ENCODE results near the gene PPP2R5D.

The PPP2R5D gene

DNA sequence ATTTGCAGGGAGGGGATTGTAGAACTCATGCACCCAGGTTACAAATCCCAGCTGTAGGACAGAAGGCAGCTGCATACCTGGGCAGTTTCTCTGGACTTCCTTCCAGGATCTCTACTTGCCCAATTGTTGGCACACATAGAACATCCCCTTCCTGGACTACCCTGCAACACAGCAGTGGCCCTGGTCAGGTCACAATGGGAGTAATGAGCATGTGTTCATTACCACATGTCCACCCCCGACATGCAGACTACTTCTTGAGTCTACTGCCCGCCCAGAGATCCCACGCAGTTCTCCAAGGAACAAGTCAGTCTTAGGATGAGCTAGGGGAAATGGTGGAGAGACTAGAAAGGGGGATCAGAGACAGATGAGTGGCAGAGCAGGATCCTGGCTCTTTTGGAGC, 10.4 kb upstream of the PPP2R5D start:
- Histone ChIP-seq H3K9ac (ENCODE audit: low read length) (no peak overlapping the region), H3K79me2 (ENCODE audit: insufficient read depth, low read length) (peaks cover 4% of the 10 kb centered on the region; the same call in 1 of the 2 replicates), H4K20me1 (ENCODE audit: insufficient read depth, low read length) (no peaks in the 10 kb centered on the region), H2AFZ (ENCODE audit: low read length) (no peak overlapping the region), H3K9me2 (ENCODE audit: low read depth, low read length) (no peaks in the 10 kb centered on the region), H3K4me1 (ENCODE audit: insufficient read depth, low read length, severe bottlenecking) (peaks cover 25% of the 10 kb centered on the region), H3K36me3 (ENCODE audit: insufficient read depth, low read length) (peaks cover 27% of the 10 kb centered on the region), H3K4me3 (ENCODE audit: low read depth, low read length, poor library complexity, severe bottlenecking) (no peak overlapping the region), H3F3A (ENCODE audit: insufficient read depth, low read length) (no peaks in the 10 kb centered on the region), H3K27ac (ENCODE audit: low read depth, low read length, poor library complexity, severe bottlenecking) (peak overlapping the region; percentile 21), H3K4me2 (ENCODE audit: low read length) (no peak overlapping the region), H3K9me3 (ENCODE audit: low read length) (no peaks in the 10 kb centered on the region), H3K27me3 (ENCODE audit: insufficient read depth, low read length) (no peaks in the 10 kb centered on the region)
- TF ChIP-seq CTCF (IDR thresholded peaks at IDR 0.05; ENCODE audit: low read length): no peak
- no peak for TF ChIP-seq EZH2 (IDR thresholded peaks at IDR 0.05; ENCODE audit: borderline replicate concordance, low read length)

- H3K9me3 ChIP-seq (ENCODE audit: low read length): no peaks in the 10 kb centered on the region
- H3K79me2 ChIP-seq (ENCODE audit: insufficient read depth, low read length): peaks cover 4% of the 10 kb centered on the region; the same call in 1 of the 2 replicates
- no peaks in the 10 kb centered on the region for H3K9me2 ChIP-seq (ENCODE audit: low read depth, low read length)
- H2AFZ ChIP-seq (ENCODE audit: low read length): no peak overlapping the region
- H3K36me3 ChIP-seq (ENCODE audit: insufficient read depth, low read length): peaks cover 27% of the 10 kb centered on the region
- no peak overlapping the region; the same call in 1 of the 2 replicates for H3K4me2 ChIP-seq (ENCODE audit: low read length)
- no peak overlapping the region for H3K4me3 ChIP-seq (ENCODE audit: low read depth, low read length, poor library complexity, severe bottlenecking)
- H3K9ac ChIP-seq (ENCODE audit: low read length): no peak overlapping the region
- peaks cover 33% of the 10 kb centered on the region for H3K4me1 ChIP-seq (ENCODE audit: insufficient read depth, low read length, severe bottlenecking)
- no peaks in the 10 kb centered on the region for H3F3A ChIP-seq (ENCODE audit: insufficient read depth, low read length)
- no peaks in the 10 kb centered on the region for H4K20me1 ChIP-seq (ENCODE audit: insufficient read depth, low read length)
- H3K27me3 ChIP-seq (ENCODE audit: insufficient read depth, low read length): no peaks in the 10 kb centered on the region
- H3K27ac ChIP-seq (ENCODE audit: low read depth, low read length, poor library complexity, severe bottlenecking): peak overlapping the region; percentile 26
- TF ChIP-seq CTCF (IDR thresholded peaks at IDR 0.05; ENCODE audit: low read length) (no peak), EZH2 (IDR thresholded peaks at IDR 0.05; ENCODE audit: borderline replicate concordance, low read length) (no peak)
Observed at GRCh38 chr6:42974919-42975505, 9.4 kb upstream of the PPP2R5D start.

GRCh38 chr6:42978487-42978838, 5.9 kb upstream of the PPP2R5D start:
- H3K9me3 ChIP-seq (ENCODE audit: low read length): no peaks in the 10 kb centered on the region
- H3K9me2 ChIP-seq (ENCODE audit: low read depth, low read length): no peaks in the 10 kb centered on the region
- peak overlapping the region; percentile 87 for H3K9ac ChIP-seq (ENCODE audit: low read length)
- peaks cover 4% of the 10 kb centered on the region; the same call in 1 of the 2 replicates for H3K79me2 ChIP-seq (ENCODE audit: insufficient read depth, low read length)
- H3F3A ChIP-seq (ENCODE audit: insufficient read depth, low read length): peaks cover 4% of the 10 kb centered on the region; the same call in 1 of the 2 replicates
- peak overlapping the region; percentile 97 for H3K4me2 ChIP-seq (ENCODE audit: low read length)
- H3K36me3 ChIP-seq (ENCODE audit: insufficient read depth, low read length): peaks cover 26% of the 10 kb centered on the region
- no peak for TF ChIP-seq EZH2 (IDR thresholded peaks at IDR 0.05; ENCODE audit: borderline replicate concordance, low read length)
- TF ChIP-seq CTCF (IDR thresholded peaks at IDR 0.05; ENCODE audit: low read length): no peak
- H3K4me1 ChIP-seq (ENCODE audit: insufficient read depth, low read length, severe bottlenecking): peaks cover 35% of the 10 kb centered on the region
- no peaks in the 10 kb centered on the region for H3K27me3 ChIP-seq (ENCODE audit: insufficient read depth, low read length)
- H3K27ac ChIP-seq (ENCODE audit: low read depth, low read length, poor library complexity, severe bottlenecking): peak overlapping the region; percentile 70
- no peaks in the 10 kb centered on the region for H4K20me1 ChIP-seq (ENCODE audit: insufficient read depth, low read length)
- H3K4me3 ChIP-seq (ENCODE audit: low read depth, low read length, poor library complexity, severe bottlenecking): peak overlapping the region; percentile 85
- no peak overlapping the region for H2AFZ ChIP-seq (ENCODE audit: low read length)

All from OCI-LY1 (cell line).